Amniotic epithelial cell (primary cell): ENCODE measurements around the gene LSM14B.

Experiments
- DNase-seq: peaks from one replicate; pipeline ENCODE4 v3.0.0-alpha.2; 2010; ENCODE audit warnings: low read depth

The LSM14B gene

GRCh38 chr20:62183426-62184142 lies 61.3 kb downstream of the LSM14B start:
- DNase-seq, result no peak
